Ovary (tissue), 3 donors: ENCODE data around the gene THRB.

Experiments used
- EP300 ChIP-seq: sonication (generic); formaldehyde crosslinking; IDR thresholded peaks from one replicate; pipeline ENCODE4 v1.6.1; 2017; ENCODE audit warnings: antibody characterized with exemption
- POLR2A ChIP-seq: fragments of 450-650 bp; IDR thresholded peaks from one replicate; pipeline ENCODE4 v1.6.1; 2017; ENCODE audit warnings: antibody characterized with exemption, mild to moderate bottlenecking, moderate library complexity
- TF ChIP-seq, protein P1 (sequence below), 3 donors: fragments of 450-650 bp in 2 of 3; fragments of 200-600 bp in 1 of 3; IDR thresholded peaks; one replicate each; pipeline versions ENCODE4 v1.5.1 to v1.8.0; 2016 to 2022; ENCODE audit warnings: antibody characterized with exemption in 3 of 3, mild to moderate bottlenecking in 1 of 3
- donor health status: DM: no; HTN: no; CAD: no.

DNA sequence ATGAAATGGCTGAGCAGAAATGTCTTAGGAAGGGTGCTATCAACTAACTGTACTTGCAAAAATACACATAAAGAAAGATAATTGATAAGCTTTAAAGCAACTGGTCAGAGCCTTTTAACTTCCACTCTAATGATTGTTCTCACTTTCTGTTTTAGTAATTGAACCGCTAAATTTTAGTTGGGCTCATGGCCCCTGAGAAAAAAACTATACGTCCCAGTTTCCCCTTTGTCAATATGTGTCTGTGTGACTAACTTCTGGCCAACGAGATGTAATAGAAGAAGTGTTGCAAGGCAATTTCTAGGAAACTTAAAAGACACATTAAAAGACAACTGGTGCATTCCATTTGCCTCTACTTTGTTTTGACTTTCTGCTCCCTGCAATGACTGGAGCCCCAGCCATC lies 325.7 kb downstream of the THRB start:
- TF ChIP-seq, protein P1, sequence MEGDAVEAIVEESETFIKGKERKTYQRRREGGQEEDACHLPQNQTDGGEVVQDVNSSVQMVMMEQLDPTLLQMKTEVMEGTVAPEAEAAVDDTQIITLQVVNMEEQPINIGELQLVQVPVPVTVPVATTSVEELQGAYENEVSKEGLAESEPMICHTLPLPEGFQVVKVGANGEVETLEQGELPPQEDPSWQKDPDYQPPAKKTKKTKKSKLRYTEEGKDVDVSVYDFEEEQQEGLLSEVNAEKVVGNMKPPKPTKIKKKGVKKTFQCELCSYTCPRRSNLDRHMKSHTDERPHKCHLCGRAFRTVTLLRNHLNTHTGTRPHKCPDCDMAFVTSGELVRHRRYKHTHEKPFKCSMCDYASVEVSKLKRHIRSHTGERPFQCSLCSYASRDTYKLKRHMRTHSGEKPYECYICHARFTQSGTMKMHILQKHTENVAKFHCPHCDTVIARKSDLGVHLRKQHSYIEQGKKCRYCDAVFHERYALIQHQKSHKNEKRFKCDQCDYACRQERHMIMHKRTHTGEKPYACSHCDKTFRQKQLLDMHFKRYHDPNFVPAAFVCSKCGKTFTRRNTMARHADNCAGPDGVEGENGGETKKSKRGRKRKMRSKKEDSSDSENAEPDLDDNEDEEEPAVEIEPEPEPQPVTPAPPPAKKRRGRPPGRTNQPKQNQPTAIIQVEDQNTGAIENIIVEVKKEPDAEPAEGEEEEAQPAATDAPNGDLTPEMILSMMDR (IDR thresholded peaks at IDR 0.05), result no peak
- TF ChIP-seq POLR2A (no peak), EP300 (no peak)
